VCaP (cell line): Measurements from ENCODE around the gene BBX.
A peak's percentile ranks its signal among the peaks of the same experiment; 100 is the strongest.

Source experiments
- H3K27ac ChIP-seq: fragments of 450-650 bp; 2 replicates; pipeline ENCODE4 v1.5.1; 2017
- CTCF ChIP-seq: fragments of 450-650 bp; conservative IDR thresholded peaks from 2 replicates; pipeline ENCODE4 v1.5.1; 2017; ENCODE audit warnings: mild to moderate bottlenecking, moderate library complexity

The BBX gene

GRCh38 chr3:107675233-107675900 is 152.6 kb downstream of the BBX start:
- H3K27ac ChIP-seq: no peak overlapping the region

GRCh38 chr3:107676469-107677309 is 153.9 kb downstream of the BBX start:
- no peak overlapping the region for H3K27ac ChIP-seq
- peak; percentile 75 for TF ChIP-seq CTCF

More at GRCh38 chr3:107675233-107675900, 152.6 kb downstream of the BBX start:
- TF ChIP-seq CTCF: no peak

GRCh38 chr3:107679921-107680320 is 157.2 kb downstream of the BBX start:
- H3K27ac ChIP-seq: no peak overlapping the region
- no peak for TF ChIP-seq CTCF

DNA sequence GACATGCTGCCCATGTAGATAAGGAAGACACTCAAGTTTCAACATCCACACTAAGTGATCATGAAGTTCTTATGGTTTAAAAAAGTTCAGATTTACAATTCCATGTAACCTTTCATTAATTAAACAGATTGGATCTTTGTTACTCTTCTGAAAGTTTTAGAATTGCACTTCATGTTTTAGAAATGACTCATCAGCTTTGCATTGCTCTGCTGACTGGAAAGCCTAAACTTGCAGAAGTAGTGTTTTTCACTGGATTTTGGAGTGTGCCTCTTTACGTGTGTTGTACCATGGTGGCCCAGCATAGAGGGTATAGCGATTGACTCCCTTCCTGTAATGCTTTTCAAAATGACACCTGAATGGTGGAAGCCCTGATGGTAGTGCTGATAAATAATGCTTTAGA is 157.9 kb downstream of the BBX start:
- H3K27ac ChIP-seq: no peak overlapping the region
- no peak for TF ChIP-seq CTCF

DNA sequence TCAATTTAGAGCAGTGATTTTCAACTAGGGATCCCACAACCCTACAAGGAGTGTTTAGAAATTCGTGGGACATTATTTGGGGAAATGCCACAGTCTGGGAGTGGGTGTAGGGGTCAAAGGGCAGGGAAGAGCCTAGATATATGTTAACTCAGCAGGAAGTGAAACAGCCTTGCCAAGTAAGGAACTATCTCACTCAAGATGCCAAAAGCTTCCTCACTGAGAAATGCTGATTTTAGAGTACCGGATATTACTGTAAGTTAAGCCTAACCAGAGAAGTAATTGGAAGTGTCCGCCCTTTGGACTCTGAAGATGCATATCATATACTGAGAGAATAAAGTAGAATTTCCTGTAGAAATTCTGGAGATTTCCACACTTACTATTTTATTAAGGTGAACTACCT is 158.6 kb downstream of the BBX start:
- no peak for TF ChIP-seq CTCF
- no peak overlapping the region for H3K27ac ChIP-seq

- TF ChIP-seq CTCF: no peak
- no peak overlapping the region for H3K27ac ChIP-seq
Measured at GRCh38 chr3:107682580-107682979, 159.8 kb downstream of the BBX start.

DNA sequence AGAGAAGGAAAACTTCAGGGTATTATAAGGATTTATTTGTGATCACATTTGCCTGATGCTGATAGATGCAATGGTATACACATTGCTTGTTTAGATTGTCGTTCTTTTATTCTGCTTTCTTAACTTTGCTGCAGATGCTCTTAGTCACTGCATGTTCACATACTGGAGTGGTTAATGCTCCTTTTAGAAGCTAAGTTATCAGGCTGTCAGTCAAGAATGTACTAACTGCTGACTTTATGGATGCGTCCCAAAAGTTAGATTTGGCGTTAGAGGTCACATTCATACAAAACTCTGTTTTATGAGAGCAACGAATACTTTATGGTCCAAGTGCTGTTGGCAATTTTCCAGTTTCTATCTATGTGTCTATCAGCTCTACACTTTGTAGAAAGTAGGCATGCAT is 160.7 kb downstream of the BBX start:
- TF ChIP-seq CTCF: no peak
- peak overlapping the region; percentile 50; the same call in 1 of the 2 replicates for H3K27ac ChIP-seq
